NCI-H2107 treated with DMSO at 0.1 percent for 48 hours (cell line): ENCODE results near the gene ICAM2.
A peak's percentile ranks its signal among the peaks of the same experiment; 100 is the strongest.
"Not testable (repeated sequence)": the region's sequence is repeated elsewhere in the genome, so short reads cannot be mapped to it uniquely, and the experiment has no call there.

Experiments used
- DNase-seq: peaks from one replicate; lab custom pipeline; 2025; ENCODE audit not compliant: unreplicated experiment; lab: John Stamatoyannopoulos, UW

Gene ICAM2

GRCh38 chr17:64045176-64045575, 24.7 kb upstream of the ICAM2 start:
- no peak for DNase-seq

- no peak for DNase-seq
Observed at GRCh38 chr17:64042700-64043485, 22.5 kb upstream of the ICAM2 start.

- no peak for DNase-seq
Observed at GRCh38 chr17:64041912-64042311, 21.5 kb upstream of the ICAM2 start.

GRCh38 chr17:64040206-64040605, 19.8 kb upstream of the ICAM2 start:
- no peak for DNase-seq

GRCh38 chr17:64039106-64039400, 18.6 kb upstream of the ICAM2 start:
- no peak for DNase-seq

GRCh38 chr17:64038331-64039105, 18.1 kb upstream of the ICAM2 start:
- no peak for DNase-seq

- DNase-seq = no peak
Observed at GRCh38 chr17:64037802-64038201, 17.4 kb upstream of the ICAM2 start.

GRCh38 chr17:64037180-64037579, 16.7 kb upstream of the ICAM2 start:
- no peak for DNase-seq

- DNase-seq = no peak
Observed at GRCh38 chr17:64036198-64036922, 15.9 kb upstream of the ICAM2 start.

- DNase-seq = no peak
Observed at GRCh38 chr17:64032081-64032480, 11.6 kb upstream of the ICAM2 start.

- DNase-seq = peak; percentile 40
Observed at GRCh38 chr17:64028874-64029464, 8.5 kb upstream of the ICAM2 start.

- DNase-seq = peak; percentile 62
Observed at GRCh38 chr17:64025732-64026294, 5.4 kb upstream of the ICAM2 start.

GRCh38 chr17:64024781-64025731, 4.6 kb upstream of the ICAM2 start:
- no peak for DNase-seq

GRCh38 chr17:64024215-64024654, 3.8 kb upstream of the ICAM2 start:
- DNase-seq = no peak

- DNase-seq = no peak
Observed at GRCh38 chr17:64022611-64023063, 2.2 kb upstream of the ICAM2 start.

- DNase-seq = not testable (repeated sequence)
Observed at GRCh38 chr17:64019551-64019961, 877 bp downstream of the ICAM2 start.

GRCh38 chr17:64017381-64017980, 3.0 kb downstream of the ICAM2 start:
- no peak for DNase-seq

- DNase-seq = no peak
Observed at GRCh38 chr17:64016974-64017373, 3.5 kb downstream of the ICAM2 start.

- no peak for DNase-seq
Observed at GRCh38 chr17:64016231-64016784, 4.1 kb downstream of the ICAM2 start.
